NCI-H2196 (cell line): ENCODE measurements around the gene LHPP.
"Not testable (repeated sequence)": the region's sequence is repeated elsewhere in the genome, so short reads cannot be mapped to it uniquely, and the experiment has no call there.

ENCODE experiments used
- DNase-seq: peaks from one replicate; lab custom pipeline; 2025; ENCODE audit not compliant: unreplicated experiment; lab: John Stamatoyannopoulos, UW

LHPP gene

GRCh38 chr10:124461642-124462347 is at the start of gene LHPP:
LHPP (plus strand) TSS chr10:124461823; CDS start chr10:124461863, 40 bp downstream.
- peak; percentile 58 for DNase-seq

DNA sequence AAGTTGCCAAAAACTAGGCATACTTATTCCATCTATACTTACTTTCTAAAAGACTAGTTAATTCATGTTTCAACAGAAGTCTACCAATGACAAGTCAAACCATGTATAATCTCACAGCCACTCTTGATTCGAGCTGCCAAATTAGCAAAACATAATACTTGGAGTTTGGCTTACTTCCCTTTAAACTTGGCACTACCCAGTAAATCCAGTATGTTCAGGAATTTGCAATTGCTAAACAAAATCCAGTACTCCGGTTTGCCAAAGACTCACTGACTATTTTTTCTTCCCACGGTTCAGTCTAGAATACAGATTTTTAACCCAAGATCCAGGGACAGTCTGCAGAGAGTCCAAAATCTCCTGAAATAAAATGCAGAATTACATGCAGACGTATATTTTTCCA is 47.5 kb upstream of the LHPP start:
- DNase-seq = no peak

DNA sequence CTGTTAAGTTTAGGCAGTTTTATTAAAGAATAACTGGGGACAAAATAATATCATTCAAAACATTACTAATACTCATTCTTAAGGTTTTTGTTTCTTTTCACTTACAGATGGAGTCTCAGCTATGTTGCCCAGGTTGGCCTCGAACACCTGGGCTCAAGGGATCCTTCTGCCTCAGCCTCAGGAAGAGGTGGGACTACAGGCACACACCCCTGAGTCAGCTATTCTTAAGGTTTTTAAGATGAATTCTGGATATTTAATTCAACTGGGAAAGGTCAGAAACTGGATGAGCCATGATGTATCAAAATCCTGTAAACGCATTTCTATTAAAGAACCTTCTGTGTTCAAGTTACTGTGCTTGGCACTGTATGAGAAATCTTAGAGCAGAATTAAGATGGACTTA is 46.4 kb upstream of the LHPP start:
- DNase-seq = no peak

DNA sequence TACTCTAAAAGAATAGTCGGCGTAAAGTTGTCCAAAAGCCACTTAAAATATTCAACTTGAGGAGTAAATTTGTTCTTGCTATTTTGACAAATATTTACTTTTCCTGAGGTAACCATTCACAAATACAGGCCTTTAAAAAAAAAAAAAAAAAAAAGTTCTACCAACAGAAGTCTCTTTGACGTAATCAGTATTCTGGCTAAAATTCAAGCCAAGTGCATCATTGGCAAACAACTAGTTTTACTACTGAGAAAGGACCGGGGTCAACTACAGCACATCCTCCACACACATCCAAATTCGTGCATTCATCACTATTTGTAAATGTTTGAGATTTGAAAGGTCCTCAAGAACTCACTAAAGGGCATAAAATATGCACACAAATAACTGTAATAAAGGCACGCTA is 44.9 kb upstream of the LHPP start:
- DNase-seq = no peak

DNA sequence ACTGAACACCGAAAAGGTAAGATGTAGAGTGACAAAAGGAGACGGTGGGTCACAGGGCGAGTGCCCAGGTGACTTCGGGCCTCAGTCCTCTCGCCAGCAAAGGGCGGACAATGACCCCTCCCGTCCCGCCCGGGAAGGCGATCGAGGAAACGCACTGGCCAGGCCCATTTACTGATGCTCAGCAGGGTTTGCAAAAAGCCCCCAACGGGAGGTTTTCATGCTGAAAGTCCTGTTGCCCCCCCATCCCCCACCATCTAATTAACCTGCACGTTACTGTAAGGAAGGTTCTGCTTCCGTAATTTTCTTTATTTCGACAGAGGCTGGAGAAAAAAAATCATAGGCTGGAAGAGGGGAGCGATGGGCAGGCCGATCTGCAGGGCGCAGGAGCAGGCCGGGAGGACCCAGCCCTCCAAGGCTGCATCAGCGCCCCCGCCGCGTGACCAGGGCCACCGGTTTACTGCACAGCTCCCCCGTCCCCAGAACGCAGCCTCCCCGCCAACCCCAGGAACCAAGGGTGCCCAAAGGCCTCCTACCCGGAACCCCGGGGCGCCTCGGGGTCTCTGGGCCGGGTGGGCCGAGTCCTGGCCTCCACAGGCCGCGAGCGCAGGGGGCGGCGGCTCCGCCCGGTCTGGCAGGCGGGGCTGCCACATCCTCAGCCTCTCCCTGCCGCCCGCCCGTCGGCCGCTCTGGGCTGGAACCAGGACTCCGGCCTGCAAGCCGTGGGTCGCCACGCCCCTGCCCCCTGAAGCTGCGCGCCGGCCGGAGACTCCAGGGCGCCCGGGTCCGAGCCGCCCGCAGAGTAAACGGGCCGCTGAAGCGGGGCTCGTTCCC is 43.5 kb upstream of the LHPP start:
- DNase-seq = peak; percentile 4

GRCh38 chr10:124418726-124419501 is 42.7 kb upstream of the LHPP start, which contains the start of gene OAT:
OAT (minus strand) TSS chr10:124418923; CDS start chr10:124412171, 6,752 bp downstream.
- DNase-seq = peak; percentile 89

GRCh38 chr10:124419635-124420034 is 42.0 kb upstream of the LHPP start:
- no peak for DNase-seq

GRCh38 chr10:124420254-124420653 is 41.4 kb upstream of the LHPP start:
- no peak for DNase-seq

- no peak for DNase-seq
Measured at GRCh38 chr10:124422742-124423141, 38.9 kb upstream of the LHPP start.

DNA sequence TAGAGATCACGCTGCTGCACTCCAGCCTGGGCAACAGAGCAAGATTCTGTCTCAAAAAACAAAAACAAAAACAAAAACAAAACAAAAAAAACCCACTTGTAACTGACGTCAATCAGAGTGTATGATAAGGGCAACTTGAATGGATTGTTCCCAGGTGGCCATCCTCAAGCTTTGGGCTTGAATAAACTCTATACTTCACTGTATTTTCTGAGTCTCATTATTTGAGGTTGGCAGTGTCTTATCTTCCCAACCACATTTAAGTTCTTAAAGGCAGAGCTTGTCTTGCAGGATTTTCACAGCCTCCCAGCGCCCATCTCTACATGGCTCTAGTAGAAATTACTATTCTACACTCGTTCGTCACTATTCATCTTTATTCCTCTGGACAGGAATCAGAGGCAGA is 37.8 kb upstream of the LHPP start:
- no peak for DNase-seq

DNA sequence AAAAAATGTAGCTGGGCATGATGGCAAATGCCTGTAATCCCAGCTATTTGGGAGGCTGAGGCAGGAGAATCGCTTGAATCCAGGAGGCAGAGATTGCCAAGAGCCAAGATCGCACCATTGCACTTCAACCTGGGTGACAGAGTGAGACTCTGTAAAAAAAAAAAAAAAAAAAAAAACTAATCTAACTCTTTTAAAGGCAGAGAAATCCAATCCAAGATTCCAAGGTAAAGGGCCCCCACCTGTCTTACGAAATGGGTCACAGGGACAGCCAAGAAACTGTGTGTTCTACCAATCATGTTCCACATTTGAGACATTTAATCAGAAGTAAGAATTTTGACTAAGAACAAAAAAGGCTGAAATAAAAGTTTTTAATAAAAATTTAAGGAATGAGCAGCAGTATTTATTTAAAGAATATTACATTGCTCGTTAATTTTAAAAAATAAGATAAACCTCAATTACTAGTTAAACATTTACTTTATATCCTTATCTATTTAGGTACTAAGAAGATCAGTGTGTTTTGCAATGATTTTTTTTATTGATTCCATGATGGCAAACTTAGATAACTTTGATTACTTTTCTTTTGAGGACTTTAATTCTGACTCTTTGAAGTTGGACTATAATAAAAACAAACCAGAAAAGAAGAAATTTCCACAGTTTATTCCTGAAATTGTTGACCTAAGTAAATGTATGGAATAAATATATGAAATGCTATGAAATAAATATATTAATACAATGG is 36.2 kb upstream of the LHPP start:
- no peak for DNase-seq

DNA sequence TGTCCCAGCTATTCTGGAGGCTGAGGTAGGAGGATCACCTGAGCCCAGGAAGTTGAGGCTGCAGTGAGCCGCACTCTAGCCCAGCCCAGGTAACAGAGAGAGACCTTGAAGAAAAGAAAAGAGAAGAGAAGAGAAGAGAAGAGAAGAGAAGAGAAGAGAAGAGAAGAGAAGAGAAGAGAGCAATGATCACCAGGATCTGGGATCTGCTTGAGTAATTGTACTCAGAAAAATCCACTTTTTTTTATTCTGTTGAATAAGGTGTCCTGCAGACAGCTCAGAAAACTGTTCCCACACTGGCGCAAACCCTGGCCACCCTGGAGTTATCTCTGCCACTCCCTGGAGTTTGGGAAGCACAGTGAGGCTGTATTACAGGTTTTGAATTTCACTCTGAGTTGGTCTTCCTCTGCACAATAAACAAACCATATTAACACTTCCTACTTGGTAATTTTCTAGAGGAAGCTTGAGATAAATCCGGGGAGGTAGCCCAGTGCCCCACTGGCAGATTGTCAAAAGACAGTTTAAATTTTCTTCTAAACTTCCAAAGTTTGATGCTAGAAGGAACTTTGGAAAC is 33.3 kb upstream of the LHPP start:
- no peak for DNase-seq

DNA sequence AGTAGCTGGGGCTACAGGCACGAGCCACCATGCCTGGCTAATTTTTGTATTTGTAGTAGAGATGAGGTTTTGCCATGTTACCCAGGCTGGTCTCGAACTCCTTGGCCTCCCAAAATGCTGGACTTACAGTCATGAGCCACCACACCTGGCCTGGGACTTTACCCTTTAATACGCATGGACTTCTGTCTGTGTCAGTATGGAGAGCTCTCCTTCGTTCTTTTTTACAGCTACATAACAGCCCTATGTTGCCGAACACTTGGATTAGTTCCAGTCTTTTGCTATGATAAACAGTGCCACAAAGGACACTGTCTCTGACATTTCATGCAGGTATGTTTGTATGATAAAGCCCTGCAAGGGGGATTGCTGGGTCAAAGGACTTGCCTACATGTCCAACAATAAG is 32.0 kb upstream of the LHPP start:
- DNase-seq = no peak

GRCh38 chr10:124430077-124430476 is 31.5 kb upstream of the LHPP start:
- DNase-seq = no peak

- no peak for DNase-seq
Measured at GRCh38 chr10:124433461-124433860, 28.2 kb upstream of the LHPP start.

- DNase-seq = not testable (repeated sequence)
Measured at GRCh38 chr10:124435683-124436082, 25.9 kb upstream of the LHPP start.

DNA sequence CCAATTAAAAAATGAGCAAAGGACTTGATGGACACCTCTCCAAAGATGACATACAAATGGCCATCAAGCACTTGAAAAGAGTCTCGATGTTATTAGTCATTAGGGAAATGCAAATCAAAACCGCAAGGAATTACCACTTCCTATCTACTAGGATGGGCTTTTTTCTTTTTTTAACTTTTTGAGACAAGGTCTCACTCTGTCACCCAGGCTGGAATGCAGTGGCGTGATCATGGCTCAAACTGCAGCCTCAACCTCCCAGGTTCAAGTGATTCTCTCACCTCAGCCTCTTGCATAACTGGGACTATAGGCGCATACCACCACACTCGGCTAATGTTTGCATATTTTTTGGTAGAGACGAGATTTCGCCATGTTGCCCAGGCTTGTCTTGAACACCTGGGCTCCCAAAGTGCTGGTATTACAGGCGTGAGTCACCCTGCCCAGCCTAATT is 25.4 kb upstream of the LHPP start:
- DNase-seq = no peak

DNA sequence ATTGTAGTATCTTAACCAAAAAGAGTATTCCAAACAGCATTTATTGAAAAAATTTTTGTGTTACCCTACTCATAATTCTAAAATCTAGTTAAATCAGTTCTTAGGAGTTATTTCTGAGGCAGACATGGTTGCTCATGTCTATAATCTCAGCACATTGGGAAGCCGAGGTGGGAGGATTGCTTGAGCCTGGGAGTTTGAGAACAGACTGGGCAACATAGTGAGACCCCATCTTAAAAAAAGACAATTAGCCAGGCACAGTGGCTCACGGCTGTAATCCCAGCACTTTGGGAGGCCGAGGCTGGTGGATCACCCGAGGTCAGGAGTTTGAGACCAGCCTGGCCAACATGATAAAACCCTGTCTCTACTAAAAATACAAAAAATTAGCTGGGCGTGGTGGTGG is 19.9 kb upstream of the LHPP start:
- DNase-seq = not testable (repeated sequence)

- no peak for DNase-seq
Measured at GRCh38 chr10:124446830-124447750, 14.5 kb upstream of the LHPP start.
